K562 (cell line): ENCODE data around the gene KIF4B. TPM values are rescaled to one million over a fixed set of nuclear protein-coding genes. Genes with fewer than 3 reads are reported as not detected.

Experiments
- BACH1 ChIP-seq: fragments of 200-800 bp; sonication (Bioruptor generic); IDR thresholded peaks from 2 replicates; pipeline ENCODE4 v1.6.1; 2016; ENCODE audit warnings: missing genetic modification characterization, missing compliant biosample characterization
- BMI1 ChIP-seq: fragments of 150-350 bp; IDR thresholded peaks from 2 replicates; pipeline ENCODE4 v1.6.1; 2014; ENCODE audit warnings: low read length
- DDX20 ChIP-seq: fragments of 450-650 bp; IDR thresholded peaks from 2 replicates; pipeline ENCODE4 v1.6.1; 2016; ENCODE audit warnings: missing genetic modification characterization, low read depth, mild to moderate bottlenecking, missing compliant biosample characterization, moderate library complexity
- NCOR1 ChIP-seq: fragments of 450-650 bp; IDR thresholded peaks from 2 replicates; pipeline ENCODE4 v1.6.1; 2016; ENCODE audit warnings: mild to moderate bottlenecking, moderate library complexity
- NFYB ChIP-seq: IDR thresholded peaks from 2 replicates; pipeline ENCODE4 v1.6.1; 2011; ENCODE audit warnings: mild to moderate bottlenecking, moderate library complexity; ENCODE audit not compliant: insufficient read length; ENCODE audit errors: extremely low read depth
- NONO ChIP-seq, 2 experiments: fragments of 200-400 bp in 1 of 2; fragments of 450-650 bp in 1 of 2; formaldehyde crosslinking in 1 of 2; IDR thresholded peaks; 2 replicates each; pipeline ENCODE4 v1.6.1; 2017; ENCODE audit warnings: low read depth in 2 of 2, mild to moderate bottlenecking in 2 of 2, moderate library complexity in 2 of 2, low read length in 1 of 2
- NR3C1 ChIP-seq: sonication (generic); formaldehyde crosslinking; IDR thresholded peaks from 2 replicates; pipeline ENCODE4 v1.8.1; 2022; ENCODE audit warnings: missing genetic modification reagents
- RAD51 ChIP-seq: fragments of 450-650 bp; IDR thresholded peaks from 2 replicates; pipeline ENCODE4 v1.7.1; 2016; ENCODE audit warnings: low read depth, mild to moderate bottlenecking, borderline replicate concordance
- SAFB2 ChIP-seq: fragments of 200-400 bp; formaldehyde crosslinking; IDR thresholded peaks from 2 replicates; pipeline ENCODE4 v1.6.1; 2018; ENCODE audit warnings: borderline replicate concordance, low read length, low read depth, moderate library complexity; ENCODE audit not compliant: severe bottlenecking
- SP1 ChIP-seq: sonication (generic); formaldehyde crosslinking; IDR thresholded peaks from 2 replicates; pipeline ENCODE4 v1.8.1; 2022; ENCODE audit warnings: mild to moderate bottlenecking, missing genetic modification reagents
- SPI1 ChIP-seq: IDR thresholded peaks from 2 replicates; pipeline ENCODE4 v1.6.1; 2011; ENCODE audit warnings: low read depth, low read length, control low read depth, borderline replicate concordance
- SRSF3 ChIP-seq: fragments of 200-400 bp; formaldehyde crosslinking; IDR thresholded peaks from 2 replicates; pipeline ENCODE4 v1.6.1; 2016; ENCODE audit warnings: mild to moderate bottlenecking, low read length, moderate library complexity; ENCODE audit not compliant: insufficient read depth
- TAF15 ChIP-seq: fragments of 200-400 bp; formaldehyde crosslinking; IDR thresholded peaks from 2 replicates; pipeline ENCODE4 v1.6.1; 2017; ENCODE audit warnings: mild to moderate bottlenecking, low read depth, low read length, moderate library complexity
- TAL1 ChIP-seq: fragments of 450-650 bp; IDR thresholded peaks from 2 replicates; pipeline ENCODE4 v1.6.1; 2016; ENCODE audit warnings: mild to moderate bottlenecking
- TCF7L2 ChIP-seq: fragments of 150-350 bp; IDR thresholded peaks from 2 replicates; pipeline ENCODE4 v1.6.1; 2016; ENCODE audit warnings: low read depth, mild to moderate bottlenecking, low read length, moderate library complexity
- TOE1 ChIP-seq, 2 experiments: fragments of 450-650 bp in 1 of 2; sonication (generic) in 1 of 2; formaldehyde crosslinking in 1 of 2; IDR thresholded peaks; 2 replicates each; pipeline versions ENCODE4 v1.7.1 to v1.8.0; 2016 to 2022; ENCODE audit warnings: borderline replicate concordance in 2 of 2, mild to moderate bottlenecking in 2 of 2, antibody characterized with exemption in 1 of 2, inconsistent platforms in 1 of 2, low read depth in 1 of 2, missing genetic modification reagents in 1 of 2, moderate library complexity in 1 of 2
- U2AF1 ChIP-seq: fragments of 200-400 bp; formaldehyde crosslinking; optimal IDR thresholded peaks from 2 replicates; pipeline ENCODE3; 2017; ENCODE audit warnings: mild to moderate bottlenecking, low read depth, low read length, moderate library complexity
- polyA plus RNA-seq, 8 experiments: library from polyadenylated mRNA; depleted of rRNA in 4 of 8; stranded (reverse) in 5 of 8; unstranded in 3 of 8; fragments of >200 nt; fragmentation: Nextera tagmentation in 2 of 8; fragmentation: Illumina TruSeq in 1 of 8; extraction: Ambion mirVana in 2 of 8; extraction: Trizol in 1 of 8; gene quantifications; 2 replicates each; pipeline versions ENCODE4 v1.2.1 to v1.2.3, GENCODE V29; 2011 to 2014; ENCODE audit warnings: inconsistent platforms in 1 of 8, missing spikeins in 1 of 8
- total RNA-seq, 7 experiments: library from RNA; depleted of rRNA in 6 of 7; stranded (reverse); fragments of >200 nt in 6 of 7; fragmentation: Illumina TruSeq in 2 of 7; extraction: Trizol in 2 of 7; gene quantifications; 2 replicates each; pipeline versions ENCODE4 v1.2.1 to v1.2.3, GENCODE V29; 2011 to 2021; ENCODE audit warnings: low replicate concordance in 1 of 7
- TF ChIP-seq, protein P1 (sequence below): sonication (generic); formaldehyde crosslinking; IDR thresholded peaks from 2 replicates; pipeline ENCODE4 v1.5.0; 2020; ENCODE audit warnings: missing genetic modification reagents

KIF4B gene
- total and polyA plus RNA-seq, 9 of the 15 experiments (the other 6 are each of a cell fraction or from before 2014, with no cell fraction given): 0.01 to 0.09 (median 0.07) TPM; not detected in 2

DNA sequence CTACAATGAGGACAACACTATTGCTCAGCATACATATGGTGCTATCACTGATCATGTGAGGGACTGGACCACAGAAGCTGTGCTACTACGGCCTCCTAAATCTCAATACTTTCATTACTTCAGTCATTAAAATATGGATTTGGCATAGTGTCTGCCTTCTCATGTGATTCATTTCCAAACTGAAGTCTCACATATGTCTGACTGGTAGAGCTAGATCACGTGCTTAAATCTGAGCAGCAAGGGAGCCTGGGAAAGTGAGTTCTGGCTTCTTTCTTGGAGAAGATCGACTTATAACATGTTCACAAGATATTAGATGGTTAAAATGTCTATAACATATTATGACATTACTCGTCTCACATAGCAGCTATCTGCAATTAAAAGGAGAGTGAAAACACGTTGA lies 8.3 kb downstream of the KIF4B start (continued):
- TF ChIP-seq, protein P1, sequence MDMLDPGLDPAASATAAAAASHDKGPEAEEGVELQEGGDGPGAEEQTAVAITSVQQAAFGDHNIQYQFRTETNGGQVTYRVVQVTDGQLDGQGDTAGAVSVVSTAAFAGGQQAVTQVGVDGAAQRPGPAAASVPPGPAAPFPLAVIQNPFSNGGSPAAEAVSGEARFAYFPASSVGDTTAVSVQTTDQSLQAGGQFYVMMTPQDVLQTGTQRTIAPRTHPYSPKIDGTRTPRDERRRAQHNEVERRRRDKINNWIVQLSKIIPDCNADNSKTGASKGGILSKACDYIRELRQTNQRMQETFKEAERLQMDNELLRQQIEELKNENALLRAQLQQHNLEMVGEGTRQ (CRISPR knock-in tag): peak; percentile 67
- TF ChIP-seq TAL1 (no peak), SP1 (CRISPR knock-in tag) (no peak), RAD51 (peak; percentile 46; the same call in 1 of the 2 replicates), SAFB2 (no peak), TCF7L2 (no peak), NCOR1 (no peak), SPI1 (no peak), BMI1 (no peak), DDX20 (tag) (no peak), SRSF3 (no peak), NONO (IDR thresholded peaks at IDR 0.05; ENCODE audit: low read depth in 2 of 2, low read length in 1 of 2) (no peak), NR3C1 (CRISPR knock-in tag) (no peak), BACH1 (no peak), TAF15 (no peak), TOE1 (IDR thresholded peaks at IDR 0.05; ENCODE audit: borderline replicate concordance) (peak; percentile 38; the same call in 1 of the 2 replicates), TOE1 (CRISPR knock-in tag; IDR thresholded peaks at IDR 0.05; ENCODE audit: borderline replicate concordance, low read depth) (no peak), U2AF1 (no peak), NFYB (peak; percentile 22)
